Neuron (in vitro differentiated cells): ENCODE results near the gene PTPN18.

Experiments
- H2AFZ ChIP-seq: one replicate; pipeline ENCODE4 v1.6.1; 2013; ENCODE audit warnings: low read depth, mild to moderate bottlenecking, inconsistent platforms, low read length, moderate library complexity
- H3K27me3 ChIP-seq: one replicate; pipeline ENCODE4 v1.6.1; 2013; ENCODE audit warnings: low read length; ENCODE audit not compliant: insufficient read depth
- H3K36me3 ChIP-seq: one replicate; pipeline ENCODE4 v1.6.1; 2013; ENCODE audit warnings: low read length; ENCODE audit not compliant: insufficient read depth
- H3K4me1 ChIP-seq: one replicate; pipeline ENCODE4 v1.6.1; 2013; ENCODE audit warnings: low read length; ENCODE audit not compliant: insufficient read depth
- H3K4me3 ChIP-seq: 2 replicates; pipeline ENCODE4 v1.5.1; 2013; ENCODE audit warnings: mild to moderate bottlenecking, low read length, moderate library complexity
- H3K9me3 ChIP-seq: one replicate; pipeline ENCODE4 v1.6.1; 2013; ENCODE audit warnings: low read length

Gene PTPN18

DNA sequence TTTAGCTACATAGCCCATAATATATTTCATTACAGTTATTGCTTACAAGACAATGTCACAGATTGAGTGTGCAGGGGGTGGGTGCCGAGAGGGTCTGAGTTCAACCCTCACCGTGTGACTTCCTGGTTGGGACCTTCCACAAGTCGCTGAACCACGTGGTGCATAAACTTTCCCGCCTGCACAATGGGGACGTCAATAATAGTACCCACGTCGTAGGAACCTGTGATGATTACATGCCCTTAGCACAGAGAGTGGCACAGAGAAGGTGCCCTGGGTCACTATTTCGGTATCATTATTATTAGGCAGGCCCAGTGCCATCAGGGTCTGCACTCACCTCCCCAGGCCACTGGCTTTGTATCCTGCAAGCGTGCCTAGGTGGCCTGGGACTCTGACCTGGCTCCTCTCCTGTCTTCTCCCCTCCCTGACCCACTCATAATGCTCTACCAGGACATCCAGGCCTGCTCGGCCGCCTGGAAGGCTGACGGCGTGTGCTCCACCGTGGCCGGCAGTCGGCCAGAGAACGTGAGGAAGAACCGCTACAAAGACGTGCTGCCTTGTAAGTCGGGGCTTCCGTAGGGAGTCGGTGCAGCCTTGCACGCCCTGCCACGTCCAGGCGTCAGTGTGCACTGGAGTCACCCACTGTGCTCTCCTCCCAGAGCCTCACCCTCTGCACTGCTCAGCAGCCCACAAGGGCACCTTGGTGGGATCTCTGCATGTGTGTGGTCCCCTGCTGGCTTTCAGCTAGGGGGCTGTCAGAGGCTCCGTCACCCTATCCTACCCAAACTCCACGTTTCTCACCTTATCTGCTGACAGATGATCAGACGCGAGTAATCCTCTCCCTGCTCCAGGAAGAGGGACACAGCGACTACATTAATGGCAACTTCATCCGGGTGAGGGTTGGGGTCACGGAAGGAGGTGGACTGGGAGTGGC lies 2.8 kb downstream of the PTPN18 start:
- H3K4me1 ChIP-seq, result peaks cover 10% of the 10 kb centered on the region
- H3K9me3 ChIP-seq, result no peaks in the 10 kb centered on the region
- no peaks in the 10 kb centered on the region for H3K36me3 ChIP-seq
- no peak overlapping the region for H2AFZ ChIP-seq
- H3K27me3 ChIP-seq, result no peaks in the 10 kb centered on the region
- H3K4me3 ChIP-seq, result no peak overlapping the region

DNA sequence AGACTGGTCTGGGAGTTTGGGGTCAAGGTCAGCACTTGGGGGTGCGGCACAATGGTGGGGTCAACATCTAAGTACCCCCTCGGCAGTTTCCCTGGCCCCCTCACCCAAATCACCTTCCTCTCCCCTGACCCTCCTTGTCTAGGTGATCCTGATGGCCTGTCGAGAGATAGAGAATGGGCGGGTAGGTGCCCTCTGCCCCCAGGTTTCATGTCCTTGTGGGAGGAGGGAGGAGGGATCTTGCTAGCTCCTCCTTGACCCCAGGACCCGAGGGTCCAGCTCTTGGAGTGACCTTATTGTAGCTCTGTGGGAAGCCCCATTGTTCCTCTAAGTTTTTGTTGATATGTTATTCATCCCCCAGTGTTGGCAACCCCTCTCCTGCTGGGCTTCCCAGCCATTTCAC lies 3.6 kb downstream of the PTPN18 start:
- H3K27me3 ChIP-seq, result no peaks in the 10 kb centered on the region

DNA sequence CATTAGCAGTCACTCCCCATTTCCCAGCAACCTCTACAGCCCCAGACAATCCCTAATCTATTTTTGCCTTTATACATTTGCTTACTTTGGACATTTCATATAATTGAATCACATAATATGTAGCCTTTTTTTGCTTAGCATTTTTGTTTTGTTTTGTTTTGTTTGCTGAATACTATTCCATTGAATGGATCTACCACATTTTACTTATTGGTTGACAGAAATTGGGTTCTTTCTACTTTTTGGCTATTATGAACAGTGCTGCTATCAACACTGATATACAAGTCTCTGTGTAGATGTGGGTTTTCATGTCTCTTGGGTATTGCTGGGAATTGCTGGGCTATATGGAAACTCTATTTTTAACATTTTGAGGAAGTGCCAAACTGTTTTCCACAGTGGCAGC lies 7.6 kb downstream of the PTPN18 start:
- Histone ChIP-seq H3K4me1 (no peaks in the 10 kb centered on the region), H3K4me3 (no peak overlapping the region), H3K36me3 (no peaks in the 10 kb centered on the region), H3K27me3 (no peaks in the 10 kb centered on the region), H2AFZ (no peak overlapping the region), H3K9me3 (no peaks in the 10 kb centered on the region)

More for the DNA sequence above, 3.6 kb downstream of the PTPN18 start:
- Histone ChIP-seq H3K9me3 (no peaks in the 10 kb centered on the region), H3K4me1 (peaks cover 8% of the 10 kb centered on the region), H3K36me3 (no peaks in the 10 kb centered on the region), H2AFZ (no peak overlapping the region), H3K4me3 (no peak overlapping the region)

DNA sequence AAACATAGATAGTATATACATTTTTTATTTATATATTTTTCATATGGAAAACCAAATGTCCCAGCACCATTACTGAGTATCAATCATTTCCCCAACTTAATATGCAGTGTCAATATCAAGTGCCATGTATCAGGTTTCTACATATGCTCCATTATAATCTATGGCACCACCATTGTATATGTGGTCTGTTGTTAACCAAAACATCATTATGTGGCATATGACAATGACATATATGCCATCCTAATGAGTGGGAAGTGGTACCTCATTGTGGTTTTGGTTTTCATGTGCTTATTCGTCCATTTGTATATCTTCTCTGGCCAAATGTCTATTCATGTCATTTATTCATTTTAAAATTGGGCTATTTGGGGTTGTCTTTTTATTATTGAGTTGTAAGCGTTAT lies 9.2 kb downstream of the PTPN18 start:
- H3K36me3 ChIP-seq, result peaks cover 2% of the 10 kb centered on the region
- no peaks in the 10 kb centered on the region for H3K4me1 ChIP-seq
- no peaks in the 10 kb centered on the region for H3K27me3 ChIP-seq
- H2AFZ ChIP-seq, result no peak overlapping the region
- H3K4me3 ChIP-seq, result no peak overlapping the region
- no peaks in the 10 kb centered on the region for H3K9me3 ChIP-seq

DNA sequence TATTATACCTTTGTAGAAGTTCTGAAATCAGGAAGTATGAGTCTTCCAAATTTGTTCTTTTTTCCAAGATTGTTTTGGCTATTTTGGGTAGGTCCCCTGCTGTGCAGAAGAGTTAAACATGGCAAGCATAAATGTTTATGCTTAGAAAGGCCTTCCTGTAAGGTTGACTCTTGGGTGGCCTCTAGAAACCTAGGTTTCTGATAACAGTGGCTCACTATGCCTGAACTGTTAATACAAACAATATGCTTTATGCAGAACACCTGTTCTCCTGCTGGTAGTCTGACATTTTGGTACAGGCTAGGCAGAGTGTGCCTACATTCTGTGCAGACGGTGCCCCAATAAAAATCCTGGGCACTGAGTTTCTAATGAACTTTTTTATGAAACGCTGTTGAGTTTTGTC lies 10.1 kb downstream of the PTPN18 start:
- no peak overlapping the region for H3K4me3 ChIP-seq
- peaks cover 2% of the 10 kb centered on the region for H3K36me3 ChIP-seq
- H3K27me3 ChIP-seq, result no peaks in the 10 kb centered on the region

DNA sequence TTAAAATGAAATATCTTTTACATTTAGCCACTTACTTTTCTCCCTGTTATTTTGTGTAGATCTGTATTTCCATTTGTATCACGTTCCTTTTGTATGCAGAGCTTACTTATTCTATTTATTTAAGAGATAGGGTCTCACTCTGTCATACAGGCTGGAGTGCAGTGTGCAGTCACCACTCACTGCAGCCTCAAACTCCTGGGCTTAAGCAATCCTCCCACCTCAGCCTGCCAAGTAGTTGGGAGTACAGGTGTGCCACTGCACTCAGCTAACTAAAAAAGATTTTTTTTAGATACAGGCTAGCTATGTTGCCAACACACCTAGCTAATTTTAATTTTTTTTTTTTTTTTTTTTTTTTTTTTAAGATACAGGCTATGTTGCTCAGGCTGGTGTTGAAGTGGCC lies 10.9 kb downstream of the PTPN18 start:
- peaks cover 5% of the 10 kb centered on the region for H3K9me3 ChIP-seq
- H3K27me3 ChIP-seq, result no peaks in the 10 kb centered on the region
- H3K36me3 ChIP-seq, result peaks cover 2% of the 10 kb centered on the region
- H3K4me1 ChIP-seq, result no peaks in the 10 kb centered on the region
- H2AFZ ChIP-seq, result no peak overlapping the region
- no peak overlapping the region for H3K4me3 ChIP-seq

More for the DNA sequence above, 10.1 kb downstream of the PTPN18 start:
- Histone ChIP-seq H3K4me1 (no peaks in the 10 kb centered on the region), H3K9me3 (peaks cover 5% of the 10 kb centered on the region), H2AFZ (no peak overlapping the region)

DNA sequence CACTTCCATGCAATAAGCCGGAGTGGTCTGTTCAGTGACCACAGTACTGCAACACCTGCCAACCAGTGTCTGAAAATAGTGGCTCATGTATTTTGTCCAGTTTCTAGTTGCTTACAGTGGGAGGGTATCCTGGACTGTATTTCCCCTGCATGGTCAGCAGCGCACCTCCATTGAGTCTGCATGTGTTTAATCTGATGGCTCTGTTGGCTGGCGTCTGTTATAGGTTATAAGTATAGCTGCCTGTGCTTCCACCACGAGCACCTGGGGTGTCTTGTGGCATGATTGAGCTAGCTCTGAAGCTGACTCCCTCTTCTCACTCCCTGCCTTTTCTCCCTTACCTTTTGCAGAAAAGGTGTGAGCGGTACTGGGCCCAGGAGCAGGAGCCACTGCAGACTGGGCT lies 12.9 kb downstream of the PTPN18 start:
- Histone ChIP-seq H2AFZ (no peak overlapping the region), H3K4me3 (no peak overlapping the region), H3K9me3 (peaks cover 5% of the 10 kb centered on the region), H3K27me3 (no peaks in the 10 kb centered on the region), H3K36me3 (peaks cover 2% of the 10 kb centered on the region), H3K4me1 (peaks cover 5% of the 10 kb centered on the region)

DNA sequence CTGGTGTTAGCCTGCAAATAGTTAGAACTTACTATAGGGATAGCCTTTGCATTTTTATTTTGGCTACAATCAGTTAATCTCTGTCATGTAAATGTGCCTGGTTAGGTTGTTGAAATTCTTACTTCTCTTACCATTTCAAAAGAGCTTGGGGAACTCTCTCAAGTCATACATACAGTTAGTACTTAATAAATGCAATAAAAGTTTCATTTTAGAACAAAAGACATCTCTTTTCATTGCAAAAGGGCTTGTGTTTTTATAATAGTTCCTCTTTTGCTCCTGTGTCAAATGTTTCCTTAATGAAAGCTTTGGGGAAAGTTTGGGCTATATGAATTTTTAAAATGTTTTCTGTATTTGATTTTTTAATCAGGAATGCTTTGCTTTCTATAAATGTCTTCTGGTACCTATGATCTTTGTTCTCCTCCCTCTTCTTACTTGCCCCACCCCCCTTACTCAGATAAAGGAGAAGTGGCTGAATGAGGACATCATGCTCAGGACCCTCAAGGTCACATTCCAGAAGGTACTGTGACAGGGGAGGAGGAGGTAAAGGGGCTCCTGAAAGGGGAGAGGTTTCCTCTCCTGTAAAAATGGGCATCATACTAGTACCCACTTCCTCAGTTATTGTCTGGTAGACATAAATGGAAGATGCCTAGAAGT lies 13.6 kb downstream of the PTPN18 start:
- Histone ChIP-seq H3K27me3 (no peaks in the 10 kb centered on the region), H3K4me1 (peaks cover 5% of the 10 kb centered on the region), H3K4me3 (no peak overlapping the region), H3K36me3 (peaks cover 2% of the 10 kb centered on the region), H2AFZ (no peak overlapping the region), H3K9me3 (peaks cover 5% of the 10 kb centered on the region)

DNA sequence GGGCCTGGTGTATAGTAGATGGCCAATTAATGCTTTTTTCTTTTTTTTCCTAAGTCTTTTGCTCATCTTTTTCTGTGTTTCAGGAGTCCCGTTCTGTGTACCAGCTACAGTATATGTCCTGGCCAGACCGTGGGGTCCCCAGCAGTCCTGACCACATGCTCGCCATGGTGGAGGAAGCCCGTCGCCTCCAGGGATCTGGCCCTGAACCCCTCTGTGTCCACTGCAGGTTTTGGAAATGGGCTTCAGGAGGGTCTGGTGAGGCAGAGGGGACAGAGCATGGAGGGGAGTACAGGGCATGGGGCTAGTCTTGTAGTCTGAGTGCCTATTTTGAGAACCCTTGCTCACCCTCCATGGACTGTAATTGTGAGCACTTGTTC lies 14.1 kb downstream of the PTPN18 start:
- peaks cover 5% of the 10 kb centered on the region for H3K9me3 ChIP-seq
- H3K36me3 ChIP-seq, result peaks cover 2% of the 10 kb centered on the region
- no peaks in the 10 kb centered on the region for H3K27me3 ChIP-seq
- no peak overlapping the region for H3K4me3 ChIP-seq
- H2AFZ ChIP-seq, result no peak overlapping the region
- peaks cover 5% of the 10 kb centered on the region for H3K4me1 ChIP-seq

DNA sequence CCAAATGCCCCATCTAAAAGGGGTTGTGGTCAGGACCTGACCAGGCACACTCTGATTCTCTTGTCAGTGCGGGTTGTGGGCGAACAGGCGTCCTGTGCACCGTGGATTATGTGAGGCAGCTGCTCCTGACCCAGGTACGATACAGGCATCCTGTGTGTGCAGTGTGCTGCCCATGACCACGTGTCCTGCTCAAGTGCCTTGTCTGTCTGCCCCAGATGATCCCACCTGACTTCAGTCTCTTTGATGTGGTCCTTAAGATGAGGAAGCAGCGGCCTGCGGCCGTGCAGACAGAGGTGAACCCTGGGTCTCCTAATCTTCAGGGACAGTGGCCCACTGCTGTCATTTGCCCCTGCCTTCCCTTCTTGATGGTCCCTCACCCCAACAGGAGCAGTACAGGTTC lies 14.6 kb downstream of the PTPN18 start:
- Histone ChIP-seq H3K9me3 (peaks cover 5% of the 10 kb centered on the region), H3K27me3 (no peaks in the 10 kb centered on the region)

DNA sequence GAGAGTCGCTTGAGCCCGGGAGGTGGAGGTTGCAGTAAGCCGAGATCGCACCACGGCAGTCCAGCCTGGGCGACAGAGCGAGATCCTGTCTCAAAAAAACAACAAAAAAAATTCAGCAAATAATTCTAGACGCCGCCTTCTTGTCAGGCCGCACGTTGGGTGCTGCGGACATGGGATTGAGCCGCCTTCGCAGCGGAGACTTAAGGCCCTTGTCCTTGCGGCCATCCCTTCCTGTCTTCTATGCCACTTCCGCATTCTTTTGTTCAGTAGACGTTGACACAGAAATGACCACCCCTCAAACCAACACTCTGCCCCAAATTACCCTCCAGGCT lies 15.8 kb downstream of the PTPN18 start:
- peaks cover 2% of the 10 kb centered on the region for H3K36me3 ChIP-seq
- H3K9me3 ChIP-seq, result peaks cover 5% of the 10 kb centered on the region
- no peaks in the 10 kb centered on the region for H3K27me3 ChIP-seq
- H2AFZ ChIP-seq, result peak overlapping the region; percentile 89
- peak overlapping the region; percentile 55 for H3K4me3 ChIP-seq
- peaks cover 5% of the 10 kb centered on the region for H3K4me1 ChIP-seq

More for the DNA sequence above, 14.6 kb downstream of the PTPN18 start:
- Histone ChIP-seq H3K4me1 (peaks cover 5% of the 10 kb centered on the region), H3K36me3 (peaks cover 2% of the 10 kb centered on the region), H3K4me3 (no peak overlapping the region), H2AFZ (no peak overlapping the region)

DNA sequence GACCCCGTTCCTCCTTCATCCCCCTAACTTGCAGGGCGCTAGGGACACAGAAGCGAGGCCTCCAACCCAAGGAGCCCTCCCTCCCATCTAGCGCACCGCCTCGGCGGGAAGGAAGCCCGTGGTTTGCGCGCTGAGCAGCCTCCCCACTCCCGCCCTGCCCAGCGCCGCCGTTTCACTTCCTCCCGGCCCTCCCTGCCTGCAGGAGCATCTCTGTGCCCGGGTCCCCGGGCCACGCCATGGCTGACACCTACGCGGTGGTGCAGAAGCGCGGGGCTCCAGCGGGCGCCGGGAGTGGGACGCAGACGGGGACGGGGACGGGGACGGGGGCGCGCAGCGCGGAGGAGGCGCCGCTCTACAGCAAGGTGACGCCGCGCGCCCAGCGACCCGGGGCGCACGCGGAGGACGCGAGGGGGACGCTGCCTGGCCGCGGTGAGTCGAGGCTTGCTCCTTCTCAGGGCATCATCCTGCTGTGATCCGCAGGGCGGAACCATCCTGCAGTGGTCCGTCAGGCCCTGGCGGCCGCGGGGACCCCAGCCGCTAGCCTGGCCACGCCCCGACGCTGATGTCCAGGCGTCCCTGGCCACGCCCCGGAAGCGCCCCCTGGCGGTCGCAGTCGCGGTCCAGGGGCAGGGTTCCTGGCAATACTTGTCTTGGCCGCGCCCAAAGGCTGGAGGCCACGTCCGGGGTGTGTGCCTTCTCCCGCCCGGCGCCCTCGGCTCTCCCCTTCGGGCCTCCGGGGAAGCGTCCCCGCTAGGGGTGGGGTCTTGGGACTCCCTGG lies 16.4 kb downstream of the PTPN18 start:
- H3K4me3 ChIP-seq, result peak overlapping the region; percentile 55

More for the DNA sequence above, 16.4 kb downstream of the PTPN18 start:
- Histone ChIP-seq H3K27me3 (no peaks in the 10 kb centered on the region), H3K4me1 (peaks cover 5% of the 10 kb centered on the region), H2AFZ (peak overlapping the region; percentile 89), H3K36me3 (peaks cover 2% of the 10 kb centered on the region), H3K9me3 (peaks cover 5% of the 10 kb centered on the region)
